Vagina (tissue), 2 donors: Measurements from ENCODE around the gene MADCAM1. TPM values are rescaled to one million over a fixed set of nuclear protein-coding genes. Genes with fewer than 3 reads are reported as not detected.

Experiments used
- DNase-seq, 2 donors: peaks; one replicate each; pipeline ENCODE4 v3.0.0-alpha.2; 2017; ENCODE audit errors: extremely low spot score in 2 of 2
- H3K27ac ChIP-seq: fragments of 200-600 bp; sonication (generic); one replicate; pipeline ENCODE4 v1.5.1; 2019
- H3K27me3 ChIP-seq: fragments of 200-600 bp; sonication (generic); one replicate; pipeline ENCODE4 v1.5.1; 2019
- H3K36me3 ChIP-seq, 2 donors: fragments of 200-600 bp; sonication (generic); one replicate each; pipeline ENCODE4 v1.5.1; 2017 to 2019
- H3K4me1 ChIP-seq: fragments of 200-600 bp; sonication (generic); one replicate; pipeline ENCODE4 v1.5.1; 2019
- H3K4me3 ChIP-seq, 2 donors: fragments of 200-600 bp; sonication (generic); 1 replicate in 1 of 2; 2 replicates in 1 of 2; pipeline ENCODE4 v1.5.1; 2016 to 2019
- H3K9me3 ChIP-seq: fragments of 200-600 bp; sonication (generic); one replicate; pipeline ENCODE4 v1.5.1; 2019
- CTCF ChIP-seq, 3 experiments: fragments of 450-650 bp in 2 of 3; fragments of 200-600 bp in 1 of 3; sonication (generic) in 1 of 3; IDR thresholded peaks; one replicate each; pipeline ENCODE4 v1.5.1; 2017 to 2019; ENCODE audit warnings: antibody characterized with exemption in 3 of 3, mild to moderate bottlenecking in 2 of 3, moderate library complexity in 2 of 3
- POLR2A ChIP-seq, 2 donors: fragments of 450-650 bp; IDR thresholded peaks; one replicate each; pipeline ENCODE4 v1.6.1; 2017; ENCODE audit warnings: antibody characterized with exemption in 2 of 2, mild to moderate bottlenecking in 2 of 2, moderate library complexity in 2 of 2
- POLR2AphosphoS5 ChIP-seq, 2 donors: sonication (generic); formaldehyde crosslinking; IDR thresholded peaks; one replicate each; pipeline ENCODE4 v1.9.0; 2017; ENCODE audit warnings: antibody characterized with exemption in 2 of 2, mild to moderate bottlenecking in 2 of 2, low read depth in 1 of 2; ENCODE audit not compliant: insufficient read depth in 1 of 2
- intact Hi-C: fragments of 100-400 bp; cut with DNase I; formaldehyde crosslinking; loops from one replicate; pipeline ENCODE4 v1.15.1; 2023
- total RNA-seq: library from RNA; depleted of rRNA; stranded (reverse); fragments of >200 nt; gene quantifications from one replicate; pipeline ENCODE4 v1.2.3, GENCODE V29; 2016

MADCAM1 gene
- total RNA-seq, 1 donor from 2014 or later = 0.49 TPM

- intact Hi-C loops = no loop called here
- TF ChIP-seq POLR2A (IDR thresholded peaks at IDR 0.05) (no peak), POLR2AphosphoS5 (IDR thresholded peaks at IDR 0.05; ENCODE audit: insufficient read depth in 1 of 2, low read depth in 1 of 2) (no peak), CTCF (IDR thresholded peaks at IDR 0.05) (no peak)
- DNase-seq = no peak
- H3K9me3 ChIP-seq = no peaks in the 10 kb centered on the region
- H3K27ac ChIP-seq = no peak overlapping the region
- H3K4me3 ChIP-seq = no peak overlapping the region
- no peaks in the 10 kb centered on the region for H3K4me1 ChIP-seq
- H3K36me3 ChIP-seq = no peaks in the 10 kb centered on the region
- H3K27me3 ChIP-seq = no peaks in the 10 kb centered on the region
These were observed 21.9 kb upstream of the MADCAM1 start for GRCh38 chr19:474126-475078.

- TF ChIP-seq POLR2A (IDR thresholded peaks at IDR 0.05) = no peak
- TF ChIP-seq POLR2AphosphoS5 (IDR thresholded peaks at IDR 0.05; ENCODE audit: insufficient read depth in 1 of 2, low read depth in 1 of 2) = no peak
- TF ChIP-seq CTCF (IDR thresholded peaks at IDR 0.05) = no peak
- no peak overlapping the region for H3K4me3 ChIP-seq
- no peaks in the 10 kb centered on the region for H3K36me3 ChIP-seq
- H3K27me3 ChIP-seq = no peaks in the 10 kb centered on the region
- no peak for DNase-seq
- intact Hi-C loops = no loop called here
- no peak overlapping the region for H3K27ac ChIP-seq
- H3K4me1 ChIP-seq = no peaks in the 10 kb centered on the region
- no peaks in the 10 kb centered on the region for H3K9me3 ChIP-seq
These were observed 20.9 kb upstream of the MADCAM1 start for GRCh38 chr19:475360-475759.

GRCh38 chr19:478236-478903 lies 17.9 kb upstream of the MADCAM1 start:
- H3K36me3 ChIP-seq = no peaks in the 10 kb centered on the region
- TF ChIP-seq POLR2A (IDR thresholded peaks at IDR 0.05) (no peak), CTCF (IDR thresholded peaks at IDR 0.05) (no peak), POLR2AphosphoS5 (IDR thresholded peaks at IDR 0.05; ENCODE audit: insufficient read depth in 1 of 2, low read depth in 1 of 2) (no peak)
- H3K9me3 ChIP-seq = no peaks in the 10 kb centered on the region
- DNase-seq = no peak
- no peak overlapping the region for H3K4me3 ChIP-seq
- no peaks in the 10 kb centered on the region for H3K4me1 ChIP-seq
- no peak overlapping the region for H3K27ac ChIP-seq
- no peaks in the 10 kb centered on the region for H3K27me3 ChIP-seq
- intact Hi-C loops = no loop called here

- no peak for DNase-seq
- TF ChIP-seq POLR2A (IDR thresholded peaks at IDR 0.05) (no peak), CTCF (IDR thresholded peaks at IDR 0.05) (no peak), POLR2AphosphoS5 (IDR thresholded peaks at IDR 0.05; ENCODE audit: insufficient read depth in 1 of 2, low read depth in 1 of 2) (no peak)
- no peaks in the 10 kb centered on the region for H3K4me1 ChIP-seq
- H3K4me3 ChIP-seq = no peak overlapping the region
- intact Hi-C loops = no loop called here
- H3K27ac ChIP-seq = no peak overlapping the region
- no peaks in the 10 kb centered on the region for H3K36me3 ChIP-seq
- H3K27me3 ChIP-seq = no peaks in the 10 kb centered on the region
- H3K9me3 ChIP-seq = no peaks in the 10 kb centered on the region
These were observed 17.3 kb upstream of the MADCAM1 start for GRCh38 chr19:478976-479375.
